ENCODE data around the gene PER2. TPM values are rescaled to one million over a fixed set of nuclear protein-coding genes. Genes with fewer than 3 reads are reported as not detected.
"Not testable (repeated sequence)": the region's sequence is repeated elsewhere in the genome, so short reads cannot be mapped to it uniquely, and the experiment has no call there.

The PER2 gene
- polyA plus RNA-seq, 4 donors = 2.2 to 16.5 (median 4.1) TPM

- no peaks in the 10 kb centered on the region for H3K27me3 ChIP-seq (ENCODE audit: control insufficient read depth in 3 of 3, insufficient read depth in 3 of 3, low read length in 3 of 3)
- DNase-seq (peak; percentile 94 to 98), FAIRE-seq (no peak)
- peak within 1 kb of the TSS in 2 of 3 donors; percentile 45 to 62 for H3K27ac ChIP-seq (ENCODE audit: low read depth in 1 of 3, low read length in 2 of 3)
- no peaks in the 10 kb centered on the region for H3K9me3 ChIP-seq (ENCODE audit: control insufficient read depth in 2 of 2, insufficient read depth in 1 of 2, low read depth in 1 of 2, low read length in 1 of 2)
- peak within 1 kb of the TSS; percentile 51 to 83 (median 81) for H3K4me3 ChIP-seq (ENCODE audit: low read depth in 1 of 3, low read length in 3 of 3)
- H3K36me3 ChIP-seq (ENCODE audit: control insufficient read depth in 3 of 3, insufficient read depth in 2 of 3, low read depth in 1 of 3, low read length in 3 of 3) = peaks cover 0 to 11% (median 0%) of the 10 kb centered on the region in 3 donors
- WGBS, 3 donors = 0 to 1% (median 0%) methylated on average over 33 to 58 of the region's 58 CpGs
- H3K4me1 ChIP-seq (ENCODE audit: control insufficient read depth in 3 of 3, insufficient read depth in 2 of 3, low read depth in 1 of 3, low read length in 2 of 3) = peaks cover 0 to 10% (median 2%) of the 10 kb centered on the region in 3 donors
These were observed 31.8 kb upstream of the PER2 start, which contains the start of gene TRAF3IP1 for GRCh38 chr2:238320246-238320647. Gene TRAF3IP1, plus strand, starts transcription at chr2:238320518. Its CDS starts 145 bp downstream, at chr2:238320663.

- no peak for FAIRE-seq
- 92 to 96% (median 96%) methylated on average over 12 to 13 of the region's 13 CpGs for WGBS, 3 donors
- Histone ChIP-seq H3K9me3 (ENCODE audit: control insufficient read depth in 2 of 2, insufficient read depth in 1 of 2, low read depth in 1 of 2, low read length in 1 of 2) (no peaks in the 10 kb centered on the region), H3K4me3 (ENCODE audit: low read depth in 1 of 3, low read length in 3 of 3) (no peak overlapping the region), H3K27me3 (ENCODE audit: control insufficient read depth in 3 of 3, insufficient read depth in 3 of 3, low read length in 3 of 3) (no peaks in the 10 kb centered on the region), H3K4me1 (ENCODE audit: control insufficient read depth in 3 of 3, insufficient read depth in 2 of 3, low read depth in 1 of 3, low read length in 2 of 3) (peaks cover 0 to 4% (median 0%) of the 10 kb centered on the region in 3 donors), H3K27ac (ENCODE audit: low read depth in 1 of 3, low read length in 2 of 3) (no peak overlapping the region), H3K36me3 (ENCODE audit: control insufficient read depth in 3 of 3, insufficient read depth in 2 of 3, low read depth in 1 of 3, low read length in 3 of 3) (no peaks in the 10 kb centered on the region)
- DNase-seq = no peak
These were observed 26.7 kb upstream of the PER2 start for GRCh38 chr2:238315031-238315595.

GRCh38 chr2:238314576-238314975, 26.2 kb upstream of the PER2 start:
- H3K9me3 ChIP-seq (ENCODE audit: control insufficient read depth in 2 of 2, insufficient read depth in 1 of 2, low read depth in 1 of 2, low read length in 1 of 2) = no peaks in the 10 kb centered on the region
- H3K27me3 ChIP-seq (ENCODE audit: control insufficient read depth in 3 of 3, insufficient read depth in 3 of 3, low read length in 3 of 3) = no peaks in the 10 kb centered on the region
- WGBS, 3 donors = 89 to 93% (median 92%) methylated on average over 8 of the region's 8 CpGs
- H3K4me1 ChIP-seq (ENCODE audit: control insufficient read depth in 3 of 3, insufficient read depth in 2 of 3, low read depth in 1 of 3, low read length in 2 of 3) = peaks cover 0 to under 1% (median 0%) of the 10 kb centered on the region in 3 donors
- no peaks in the 10 kb centered on the region for H3K36me3 ChIP-seq (ENCODE audit: control insufficient read depth in 3 of 3, insufficient read depth in 2 of 3, low read depth in 1 of 3, low read length in 3 of 3)
- no peak overlapping the region for H3K27ac ChIP-seq (ENCODE audit: low read depth in 1 of 3, low read length in 2 of 3)
- DNase-seq (no peak), FAIRE-seq (no peak)
- H3K4me3 ChIP-seq (ENCODE audit: low read depth in 1 of 3, low read length in 3 of 3) = no peak overlapping the region

- no peak overlapping the region for H3K4me3 ChIP-seq (ENCODE audit: low read depth in 1 of 3, low read length in 3 of 3)
- H3K27me3 ChIP-seq (ENCODE audit: control insufficient read depth in 3 of 3, insufficient read depth in 3 of 3, low read length in 3 of 3) = no peaks in the 10 kb centered on the region
- H3K36me3 ChIP-seq (ENCODE audit: control insufficient read depth in 3 of 3, insufficient read depth in 2 of 3, low read depth in 1 of 3, low read length in 3 of 3) = no peaks in the 10 kb centered on the region
- no peak overlapping the region for H3K27ac ChIP-seq (ENCODE audit: low read depth in 1 of 3, low read length in 2 of 3)
- no peaks in the 10 kb centered on the region for H3K4me1 ChIP-seq (ENCODE audit: control insufficient read depth in 3 of 3, insufficient read depth in 2 of 3, low read depth in 1 of 3, low read length in 2 of 3)
- FAIRE-seq = no peak
- H3K9me3 ChIP-seq (ENCODE audit: control insufficient read depth in 2 of 2, insufficient read depth in 1 of 2, low read depth in 1 of 2, low read length in 1 of 2) = no peaks in the 10 kb centered on the region
- whole genome bisulfite sequencing, 3 donors = 65 to 76% (median 69%) methylated on average over 2 of the region's 2 CpGs
- no peak for DNase-seq
These were observed 25.6 kb upstream of the PER2 start for GRCh38 chr2:238313991-238314350.

GRCh38 chr2:238313289-238313990, 25.0 kb upstream of the PER2 start:
- Histone ChIP-seq H3K4me3 (ENCODE audit: low read depth in 1 of 3, low read length in 3 of 3) (no peak overlapping the region), H3K36me3 (ENCODE audit: control insufficient read depth in 3 of 3, insufficient read depth in 2 of 3, low read depth in 1 of 3, low read length in 3 of 3) (no peaks in the 10 kb centered on the region), H3K4me1 (ENCODE audit: control insufficient read depth in 3 of 3, insufficient read depth in 2 of 3, low read depth in 1 of 3, low read length in 2 of 3) (no peaks in the 10 kb centered on the region), H3K27ac (ENCODE audit: low read depth in 1 of 3, low read length in 2 of 3) (no peak overlapping the region), H3K27me3 (ENCODE audit: control insufficient read depth in 3 of 3, insufficient read depth in 3 of 3, low read length in 3 of 3) (no peaks in the 10 kb centered on the region), H3K9me3 (ENCODE audit: control insufficient read depth in 2 of 2, insufficient read depth in 1 of 2, low read depth in 1 of 2, low read length in 1 of 2) (no peaks in the 10 kb centered on the region)
- DNase-seq (no peak), FAIRE-seq (no peak)
- WGBS, 3 donors = 84 to 94% (median 86%) methylated on average over 8 of the region's 8 CpGs

GRCh38 chr2:238310721-238311120, 22.3 kb upstream of the PER2 start:
- peaks cover 0 to 10% (median 2%) of the 10 kb centered on the region in 3 donors for H3K4me1 ChIP-seq (ENCODE audit: control insufficient read depth in 3 of 3, insufficient read depth in 2 of 3, low read depth in 1 of 3, low read length in 2 of 3)
- 88 to 94% (median 89%) methylated on average over 14 of the region's 14 CpGs for WGBS, 3 donors
- H3K36me3 ChIP-seq (ENCODE audit: control insufficient read depth in 3 of 3, insufficient read depth in 2 of 3, low read depth in 1 of 3, low read length in 3 of 3); DNase-seq; FAIRE-seq; H3K9me3 ChIP-seq (ENCODE audit: control insufficient read depth in 2 of 2, insufficient read depth in 1 of 2, low read depth in 1 of 2, low read length in 1 of 2); H3K4me3 ChIP-seq (ENCODE audit: low read depth in 1 of 3, low read length in 3 of 3); H3K27ac ChIP-seq (ENCODE audit: low read depth in 1 of 3, low read length in 2 of 3); H3K27me3 ChIP-seq (ENCODE audit: control insufficient read depth in 3 of 3, insufficient read depth in 3 of 3, low read length in 3 of 3): not testable (repeated sequence)

GRCh38 chr2:238308177-238308576, 19.8 kb upstream of the PER2 start:
- FAIRE-seq (no peak), DNase-seq (no peak)
- 80 to 92% (median 84%) methylated on average over 2 of the region's 2 CpGs for WGBS, 3 donors

GRCh38 chr2:238306672-238306998, 18.2 kb upstream of the PER2 start:
- H3K9me3 ChIP-seq (ENCODE audit: control insufficient read depth in 2 of 2, insufficient read depth in 1 of 2, low read depth in 1 of 2, low read length in 1 of 2) = no peaks in the 10 kb centered on the region
- no peak overlapping the region for H3K27ac ChIP-seq (ENCODE audit: low read depth in 1 of 3, low read length in 2 of 3)
- H3K36me3 ChIP-seq (ENCODE audit: control insufficient read depth in 3 of 3, insufficient read depth in 2 of 3, low read depth in 1 of 3, low read length in 3 of 3) = no peaks in the 10 kb centered on the region
- no peaks in the 10 kb centered on the region for H3K27me3 ChIP-seq (ENCODE audit: control insufficient read depth in 3 of 3, insufficient read depth in 3 of 3, low read length in 3 of 3)
- no peak for FAIRE-seq
- peaks cover 0 to 15% (median 2%) of the 10 kb centered on the region in 3 donors for H3K4me1 ChIP-seq (ENCODE audit: control insufficient read depth in 3 of 3, insufficient read depth in 2 of 3, low read depth in 1 of 3, low read length in 2 of 3)
- no peak overlapping the region for H3K4me3 ChIP-seq (ENCODE audit: low read depth in 1 of 3, low read length in 3 of 3)
- peak; percentile 31 to 73 for DNase-seq
- WGBS, 3 donors = 17 to 65% (median 52%) methylated on average over 5 of the region's 5 CpGs

More at GRCh38 chr2:238308177-238308576, 19.8 kb upstream of the PER2 start:
- Histone ChIP-seq H3K4me3 (ENCODE audit: low read depth in 1 of 3, low read length in 3 of 3) (no peak overlapping the region), H3K9me3 (ENCODE audit: control insufficient read depth in 2 of 2, insufficient read depth in 1 of 2, low read depth in 1 of 2, low read length in 1 of 2) (no peaks in the 10 kb centered on the region), H3K27me3 (ENCODE audit: control insufficient read depth in 3 of 3, insufficient read depth in 3 of 3, low read length in 3 of 3) (no peaks in the 10 kb centered on the region), H3K27ac (ENCODE audit: low read depth in 1 of 3, low read length in 2 of 3) (no peak overlapping the region), H3K4me1 (ENCODE audit: control insufficient read depth in 3 of 3, insufficient read depth in 2 of 3, low read depth in 1 of 3, low read length in 2 of 3) (peaks cover 0 to 15% (median 2%) of the 10 kb centered on the region in 3 donors), H3K36me3 (ENCODE audit: control insufficient read depth in 3 of 3, insufficient read depth in 2 of 3, low read depth in 1 of 3, low read length in 3 of 3) (no peaks in the 10 kb centered on the region)

All from small intestine (tissue), 7 donors.